NCI-H345 treated with DMSO at 0.1 percent for 48 hours (cell line): Measurements from ENCODE around the gene HDHD5.

ENCODE experiments used
- DNase-seq: peaks from one replicate; lab custom pipeline; 2025; ENCODE audit not compliant: unreplicated experiment; lab: John Stamatoyannopoulos, UW

Gene HDHD5

DNA sequence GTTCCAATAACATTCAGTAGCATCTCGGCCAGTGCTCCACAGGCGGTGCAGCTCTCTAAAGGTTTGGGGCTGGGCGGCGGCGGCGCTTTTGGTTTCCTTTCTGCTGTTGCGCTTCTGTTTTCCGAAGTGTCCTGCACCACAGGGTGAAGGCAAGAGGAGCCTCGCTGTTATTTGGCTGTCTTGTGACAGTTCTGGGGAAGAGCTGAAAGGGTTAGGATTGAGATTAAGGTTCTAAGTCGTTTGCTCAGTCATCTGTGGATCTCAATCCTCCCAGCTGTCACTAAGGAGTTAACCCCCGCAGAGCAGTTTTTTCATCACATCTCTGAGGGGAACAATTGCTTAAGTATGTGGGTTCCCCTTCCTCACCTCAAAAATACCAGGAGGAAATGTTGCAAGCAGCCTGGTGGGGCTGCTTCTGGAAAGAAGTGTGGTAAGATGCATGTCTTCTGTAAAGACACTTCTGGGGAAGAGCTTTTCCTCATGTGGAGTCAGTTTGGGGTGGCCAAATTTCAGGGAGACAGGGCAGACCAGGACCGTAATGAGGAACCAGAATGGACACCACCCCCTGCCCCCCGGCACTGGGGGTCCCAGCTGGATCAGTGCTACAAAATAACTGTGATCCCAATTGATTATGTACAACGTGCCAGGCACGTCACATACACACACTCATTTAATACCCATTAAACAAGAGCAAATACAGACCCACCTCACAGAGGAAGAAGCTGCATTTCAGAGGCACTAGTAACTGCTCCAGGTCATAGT, 52.1 kb downstream of the HDHD5 start:
- no peak for DNase-seq

DNA sequence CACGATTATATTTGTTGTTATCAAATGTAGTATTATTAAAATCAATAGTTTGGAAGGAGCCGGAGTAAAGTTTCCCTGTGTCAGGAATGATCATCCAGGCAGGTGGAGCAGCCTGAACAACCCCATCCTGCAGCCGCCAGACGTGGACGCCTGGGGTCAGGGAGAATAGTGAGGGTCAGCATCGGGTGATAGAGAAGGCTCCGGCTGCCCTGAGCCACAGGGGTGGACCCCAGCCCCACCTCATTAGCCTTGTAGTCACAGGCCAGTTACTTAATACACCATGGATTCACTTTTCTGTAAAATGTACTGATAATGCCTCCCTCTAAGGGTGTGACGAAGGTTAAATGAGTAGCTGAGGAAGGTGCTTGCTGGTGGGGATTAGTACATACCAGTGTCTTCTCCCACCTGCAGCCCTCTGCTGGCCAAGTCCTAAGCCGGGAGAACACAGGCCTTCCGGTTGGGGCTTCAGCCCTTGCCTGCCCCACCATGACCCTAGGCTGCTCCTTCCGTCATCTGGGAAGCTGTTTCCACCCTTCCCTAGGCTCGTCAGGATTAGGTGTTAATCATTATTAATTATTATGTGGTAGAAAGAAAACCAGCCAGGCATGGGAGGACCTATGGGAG, 52.8 kb downstream of the HDHD5 start:
- no peak for DNase-seq

DNA sequence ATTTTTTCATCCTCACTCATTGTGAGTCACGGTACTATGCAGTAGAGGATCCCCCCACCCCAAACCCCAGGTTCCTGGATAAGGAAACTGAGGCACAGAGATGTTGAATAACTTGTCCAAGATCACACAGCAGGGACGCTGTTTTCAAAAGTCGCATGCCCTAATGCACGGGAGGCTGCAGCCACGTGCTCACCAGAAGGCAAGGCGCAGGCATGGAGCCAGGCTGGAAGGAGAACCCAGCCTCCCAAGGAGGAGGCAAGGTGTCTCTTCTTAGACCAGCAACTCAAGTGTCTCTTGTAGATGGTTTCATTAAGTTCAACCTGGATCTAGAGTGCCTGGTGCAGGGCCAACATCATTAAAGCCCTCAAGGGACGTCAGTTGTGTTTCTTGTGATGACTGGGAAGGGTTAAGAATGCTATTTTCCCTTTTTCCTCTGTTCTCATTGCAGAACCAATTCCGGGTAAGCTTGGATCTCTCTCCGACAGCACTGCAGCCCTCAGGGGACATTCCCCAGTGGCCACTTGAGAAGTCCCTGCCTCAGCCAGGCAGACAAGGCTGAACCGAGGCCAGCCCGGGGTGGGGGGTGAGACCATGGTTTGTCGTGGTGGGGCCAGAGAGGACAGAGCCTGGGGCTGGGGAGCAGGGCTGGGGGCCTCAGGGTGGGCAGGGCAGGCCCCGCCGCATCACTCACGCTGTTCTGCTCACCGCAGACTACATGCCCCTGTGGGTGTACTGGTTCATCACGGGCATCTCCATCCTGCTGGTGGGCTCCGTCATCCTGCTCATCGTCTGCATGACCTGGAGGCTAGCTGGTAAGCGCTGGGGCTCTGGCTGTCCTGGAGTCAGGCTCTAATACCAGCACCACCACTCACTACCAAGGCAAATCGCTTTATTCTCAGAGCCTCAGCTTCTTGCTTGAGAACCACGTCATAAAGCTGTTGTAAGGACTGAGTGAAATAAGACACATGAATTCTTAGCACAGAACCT, 53.6 kb downstream of the HDHD5 start:
- no peak for DNase-seq

DNA sequence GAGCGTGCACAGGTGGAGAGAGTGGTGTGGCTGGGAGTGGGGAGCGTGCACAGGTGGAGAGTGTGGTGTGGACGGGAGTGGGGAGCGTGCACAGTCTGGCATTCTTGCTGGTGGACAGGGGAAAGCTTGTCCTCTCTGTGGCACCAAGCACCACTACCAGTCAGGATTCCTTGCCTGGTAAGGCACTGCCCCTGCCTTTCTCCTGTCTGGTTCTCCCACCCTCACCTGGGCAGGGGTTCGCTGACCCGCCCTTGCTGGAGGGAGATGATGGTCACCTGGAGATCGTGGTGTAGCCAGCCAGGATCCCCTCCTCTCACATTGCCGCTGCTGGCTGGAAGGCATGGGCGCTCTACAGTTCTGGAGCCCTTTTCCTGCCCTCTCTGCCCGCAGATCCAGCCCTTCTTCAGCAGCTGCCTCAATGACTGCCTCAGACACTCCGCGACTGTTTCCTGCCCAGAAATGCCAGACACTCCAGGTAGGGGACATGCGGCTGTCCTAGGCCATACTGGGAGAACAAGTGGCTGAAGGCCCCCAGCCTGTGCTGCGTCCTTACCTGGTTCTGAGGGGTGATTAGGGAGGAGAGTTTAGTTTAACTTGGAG, 54.6 kb downstream of the HDHD5 start:
- DNase-seq: no peak

DNA sequence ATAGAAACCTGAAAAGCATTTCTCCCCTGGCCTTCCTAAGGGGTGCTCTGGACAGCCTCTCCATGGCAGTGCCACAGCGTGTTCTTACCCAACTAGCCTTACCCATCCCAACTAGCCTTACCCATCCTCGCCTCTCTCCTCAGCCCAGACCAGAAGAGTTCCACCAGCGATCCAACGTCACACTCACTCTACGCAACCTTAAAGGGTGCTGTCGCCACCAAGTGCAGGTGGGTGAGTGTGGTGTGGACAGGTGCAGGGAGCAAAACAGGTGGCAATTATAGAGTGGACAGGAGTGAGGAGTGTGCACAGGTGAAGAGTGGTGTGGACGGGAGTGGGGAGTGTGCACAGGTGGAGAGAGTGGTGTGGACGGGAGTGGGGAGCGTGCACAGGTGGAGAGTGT, 55.7 kb downstream of the HDHD5 start:
- no peak for DNase-seq

- DNase-seq: no peak
Observed at GRCh38 chr22:17102297-17102667, 56.8 kb downstream of the HDHD5 start.

- DNase-seq: no peak
Observed at GRCh38 chr22:17101475-17102296, 57.4 kb downstream of the HDHD5 start.

DNA sequence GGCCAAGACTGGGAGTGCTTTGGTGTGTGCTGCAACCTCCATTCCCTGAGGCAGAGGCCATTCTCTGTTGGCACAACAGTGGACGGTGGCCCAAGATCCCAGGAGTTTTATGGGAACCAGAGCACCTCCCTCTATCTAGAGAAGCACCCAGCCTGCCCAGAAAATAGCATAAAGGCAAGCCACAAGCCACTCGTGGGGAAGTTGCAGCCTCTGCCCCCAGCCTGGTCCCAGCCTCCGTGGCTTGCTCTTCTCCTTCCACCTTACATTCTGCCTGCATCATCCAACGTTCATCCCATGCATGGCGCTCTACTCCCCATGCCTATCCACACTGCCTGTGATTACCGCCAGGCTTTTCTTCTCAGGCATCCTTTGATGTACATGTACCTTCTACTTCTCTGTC, 58.5 kb downstream of the HDHD5 start:
- no peak for DNase-seq

DNA sequence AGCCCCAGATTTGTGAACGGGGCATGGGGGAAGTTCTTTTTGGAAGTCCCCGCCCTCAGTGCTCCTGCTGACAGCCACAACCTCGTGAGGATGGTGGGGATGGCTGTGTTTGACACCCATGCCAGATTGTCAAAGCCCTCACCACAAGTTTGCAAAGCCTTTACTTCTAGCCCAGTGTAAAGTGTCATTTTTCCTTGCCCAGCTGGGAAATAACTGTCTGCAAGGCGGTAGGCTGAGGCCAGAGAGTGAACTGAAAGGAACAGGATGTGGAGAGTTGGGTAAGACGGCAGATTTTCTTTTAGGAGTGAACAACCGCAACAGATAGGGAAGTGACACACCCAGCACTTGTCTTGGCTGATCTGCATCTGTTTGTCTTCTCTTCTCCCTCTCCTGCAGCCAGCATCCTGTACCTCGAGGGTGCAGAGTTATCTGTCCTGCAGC, 60.7 kb downstream of the HDHD5 start:
- DNase-seq: no peak

GRCh38 chr22:17097701-17098100, 61.4 kb downstream of the HDHD5 start:
- DNase-seq: no peak

- no peak for DNase-seq
Observed at GRCh38 chr22:17097062-17097461, 62.0 kb downstream of the HDHD5 start.

- no peak for DNase-seq
Observed at GRCh38 chr22:17096071-17096470, 63.0 kb downstream of the HDHD5 start.

- DNase-seq: no peak
Observed at GRCh38 chr22:17095538-17095937, 63.5 kb downstream of the HDHD5 start.

GRCh38 chr22:17093081-17093480, 66.0 kb downstream of the HDHD5 start:
- no peak for DNase-seq

GRCh38 chr22:17091851-17092250, 67.2 kb downstream of the HDHD5 start:
- DNase-seq: no peak

DNA sequence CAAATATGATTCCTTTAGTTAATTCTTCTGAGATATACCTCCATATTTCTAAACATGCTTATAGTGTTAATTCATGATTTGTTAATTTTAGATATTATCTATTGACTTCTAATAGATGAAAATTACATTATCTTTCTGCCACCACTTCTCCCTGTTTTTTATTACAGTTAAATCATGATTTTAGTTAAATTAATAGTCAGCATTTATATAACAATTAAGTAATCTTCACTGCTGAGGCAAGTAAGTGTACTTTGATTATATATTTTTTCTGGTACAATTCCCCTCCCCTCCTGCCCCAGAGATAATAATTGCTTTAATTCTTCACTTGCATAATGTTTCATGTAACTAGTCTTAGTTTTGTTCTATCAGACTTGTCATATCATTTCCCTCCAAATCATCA, 68.5 kb downstream of the HDHD5 start:
- DNase-seq: no peak
